HEK293 (cell line): ENCODE measurements around the gene ELOVL1.

ENCODE experiments used
- CTCF ChIA-PET: fragments of 350-600 bp; formaldehyde crosslinking; extraction: SDS; loops from one replicate; lab custom pipeline; 2021; ENCODE audit warnings: antibody characterized with exemption; lab: Yijun Ruan, JAX
- POLR2A ChIA-PET: fragments of 300-600 bp; formaldehyde crosslinking; extraction: SDS; loops from one replicate; lab custom pipeline; 2020; ENCODE audit warnings: antibody characterized with exemption, inconsistent platforms; lab: Yijun Ruan, JAX
- H3K27ac ChIP-seq: fragments of 200-500 bp; sonication (Bioruptor generic); 2 replicates; pipeline ENCODE4 v1.5.1; 2014; ENCODE audit warnings: low read depth, low read length, control low read depth, inconsistent platforms; ENCODE audit errors: extremely low read depth
- H3K36me3 ChIP-seq, 2 experiments: fragments of 200-500 bp in 1 of 2; sonication (Bioruptor generic) in 1 of 2; 1 replicate in 1 of 2; 2 replicates in 1 of 2; pipeline ENCODE4 v1.5.1; 2014 to 2017; ENCODE audit warnings: inconsistent platforms in 2 of 2, low read length in 2 of 2; ENCODE audit not compliant: control insufficient read depth in 2 of 2, insufficient read depth in 1 of 2
- H3K4me1 ChIP-seq: fragments of 200-500 bp; sonication (Bioruptor generic); 2 replicates; pipeline ENCODE4 v1.5.1; 2014; ENCODE audit warnings: mild to moderate bottlenecking, low read length, inconsistent platforms; ENCODE audit not compliant: control insufficient read depth, insufficient read depth
- H3K4me3 ChIP-seq: 2 replicates; pipeline ENCODE4 v1.5.1; 2011; ENCODE audit warnings: low read depth, mild to moderate bottlenecking, control low read depth, low read length, moderate library complexity
- H3K9me3 ChIP-seq: fragments of 200-500 bp; sonication (Bioruptor generic); 2 replicates; pipeline ENCODE4 v1.5.1; 2014; ENCODE audit warnings: low read depth, low read length, inconsistent platforms; ENCODE audit not compliant: control insufficient read depth, insufficient read depth
- GLI2 ChIP-seq: fragments of 450-650 bp; formaldehyde crosslinking; IDR thresholded peaks from 2 replicates; pipeline ENCODE4; 2017; ENCODE audit warnings: missing biosample characterization, missing genetic modification characterization, low read depth, borderline replicate concordance
- HOXA7 ChIP-seq: sonication (generic); formaldehyde crosslinking; IDR thresholded peaks from 2 replicates; pipeline ENCODE4 v1.8.1; 2022; ENCODE audit warnings: missing genetic modification reagents, borderline replicate concordance
- MEIS1 ChIP-seq: sonication (generic); formaldehyde crosslinking; IDR thresholded peaks from 2 replicates; pipeline ENCODE4 v1.8.1; 2022; ENCODE audit warnings: missing genetic modification reagents, mild to moderate bottlenecking, borderline replicate concordance
- PATZ1 ChIP-seq: fragments of 450-650 bp; formaldehyde crosslinking; IDR thresholded peaks from 2 replicates; pipeline ENCODE4 v1.5.1; 2016; ENCODE audit warnings: missing biosample characterization, missing genetic modification characterization
- PRDM1 ChIP-seq: fragments of 450-650 bp; formaldehyde crosslinking; IDR thresholded peaks from 2 replicates; pipeline ENCODE4; 2016; ENCODE audit warnings: missing biosample characterization, missing genetic modification characterization
- SCRT2 ChIP-seq: fragments of 450-650 bp; formaldehyde crosslinking; IDR thresholded peaks from 2 replicates; pipeline ENCODE4 v1.5.1; 2016; ENCODE audit warnings: missing biosample characterization, missing genetic modification characterization
- SP3 ChIP-seq: fragments of 450-650 bp; formaldehyde crosslinking; IDR thresholded peaks from 2 replicates; pipeline ENCODE4 v1.5.1; 2016; ENCODE audit warnings: missing biosample characterization, missing genetic modification characterization
- YY2 ChIP-seq: fragments of 450-650 bp; formaldehyde crosslinking; IDR thresholded peaks from 2 replicates; pipeline ENCODE4 v1.5.1; 2016; ENCODE audit warnings: missing biosample characterization, missing genetic modification characterization
- ZBTB11 ChIP-seq: fragments of 450-650 bp; formaldehyde crosslinking; conservative IDR thresholded peaks from 2 replicates; pipeline ENCODE4 v1.5.1; 2016; ENCODE audit warnings: low read depth, missing biosample characterization, missing genetic modification characterization
- ZFP3 ChIP-seq: fragments of 450-650 bp; formaldehyde crosslinking; IDR thresholded peaks from 2 replicates; pipeline ENCODE4 v1.5.1; 2016; ENCODE audit warnings: low read depth, missing biosample characterization, missing genetic modification characterization
- ZNF174 ChIP-seq: fragments of 450-650 bp; formaldehyde crosslinking; IDR thresholded peaks from 2 replicates; pipeline ENCODE4 v1.5.0; 2017; ENCODE audit warnings: missing biosample characterization, mild to moderate bottlenecking, missing genetic modification characterization
- ZNF248 ChIP-seq: fragments of 450-650 bp; formaldehyde crosslinking; IDR thresholded peaks from 2 replicates; pipeline ENCODE4 v1.5.1; 2017; ENCODE audit warnings: missing biosample characterization, missing genetic modification characterization
- ZNF366 ChIP-seq: fragments of 450-650 bp; formaldehyde crosslinking; conservative IDR thresholded peaks from 2 replicates; pipeline ENCODE4 v1.5.1; 2016; ENCODE audit warnings: missing biosample characterization, missing genetic modification characterization
- ZNF398 ChIP-seq: fragments of 450-650 bp; formaldehyde crosslinking; IDR thresholded peaks from 2 replicates; pipeline ENCODE4 v1.5.1; 2017; ENCODE audit warnings: missing biosample characterization, missing genetic modification characterization
- ZNF544 ChIP-seq: fragments of 450-650 bp; formaldehyde crosslinking; IDR thresholded peaks from 2 replicates; pipeline ENCODE4 v1.5.0; 2017; ENCODE audit warnings: missing biosample characterization, missing genetic modification characterization
- ZNF560 ChIP-seq: fragments of 450-650 bp; formaldehyde crosslinking; IDR thresholded peaks from 2 replicates; pipeline ENCODE4 v1.5.1; 2017; ENCODE audit warnings: missing biosample characterization, missing genetic modification characterization, borderline replicate concordance
- ZNF623 ChIP-seq: fragments of 450-650 bp; formaldehyde crosslinking; IDR thresholded peaks from 2 replicates; pipeline ENCODE4 v1.5.1; 2016; ENCODE audit warnings: missing biosample characterization, missing genetic modification characterization
- ZNF658 ChIP-seq: fragments of 450-650 bp; formaldehyde crosslinking; IDR thresholded peaks from 2 replicates; pipeline ENCODE4; 2016; ENCODE audit warnings: missing biosample characterization, missing genetic modification characterization
- ZNF660 ChIP-seq: fragments of 450-650 bp; IDR thresholded peaks from 2 replicates; pipeline ENCODE4 v1.5.1; 2018; ENCODE audit warnings: missing biosample characterization, mild to moderate bottlenecking, missing genetic modification characterization
- ZNF704 ChIP-seq: fragments of 450-650 bp; formaldehyde crosslinking; IDR thresholded peaks from 2 replicates; pipeline ENCODE4 v1.5.1; 2016; ENCODE audit warnings: missing biosample characterization, missing genetic modification characterization
- ZNF837 ChIP-seq: fragments of 450-650 bp; formaldehyde crosslinking; IDR thresholded peaks from 2 replicates; pipeline ENCODE4 v1.5.1; 2016; ENCODE audit warnings: missing biosample characterization, missing genetic modification characterization

ELOVL1 gene

GRCh38 chr1:43352881-43353280, 14.9 kb downstream of the ELOVL1 start:
- no peak overlapping the region for H3K27ac ChIP-seq
- H3K4me1 ChIP-seq: 0 out of 2 replicates have a peak, but pooled peaks cover 3% of the 10 kb centered on the region
- peak; percentile 39; the same call in 1 of the 2 replicates for TF ChIP-seq PRDM1 (tag by site-specific recombination)
- TF ChIP-seq PATZ1 (tag by site-specific recombination): no peak
- TF ChIP-seq, all 188 proteins: peak for 1
- Histone ChIP-seq H3K36me3 (no peaks in the 10 kb centered on the region), H3K4me3 (no peak overlapping the region), H3K9me3 (no peaks in the 10 kb centered on the region)
- POLR2A ChIA-PET: no interaction called here
- CTCF ChIA-PET: no interaction called here

GRCh38 chr1:43352351-43352705, 15.5 kb downstream of the ELOVL1 start:
- ChIA-PET CTCF (no interaction called here), POLR2A (no interaction called here)
- no peak overlapping the region for H3K4me3 ChIP-seq
- 0 out of 2 replicates have a peak, but pooled peaks cover 3% of the 10 kb centered on the region for H3K4me1 ChIP-seq
- TF ChIP-seq ZNF560 (tag by site-specific recombination): no peak
- no peak for TF ChIP-seq ZBTB11 (tag by site-specific recombination)
- no peak for TF ChIP-seq ZNF398 (tag by site-specific recombination)
- TF ChIP-seq YY2 (tag by site-specific recombination): no peak
- H3K9me3 ChIP-seq: no peaks in the 10 kb centered on the region
- H3K36me3 ChIP-seq: no peaks in the 10 kb centered on the region
- H3K27ac ChIP-seq: no peak overlapping the region

GRCh38 chr1:43351421-43352350, 16.1 kb downstream of the ELOVL1 start:
- no peak overlapping the region for H3K27ac ChIP-seq
- POLR2A ChIA-PET: interaction anchor here (0.8 to 2.3 kb wide), 2 partner anchors 7 to 16 kb away, joined by 3 to 5 read pairs; partner anchors contain the start of genes CDC20 and ELOVL1
- TF ChIP-seq ZNF704 (tag by site-specific recombination) (no peak), ZNF837 (tag by site-specific recombination) (no peak), ZNF658 (no peak), SCRT2 (tag by site-specific recombination) (no peak), SP3 (tag by site-specific recombination) (no peak), ZFP3 (no peak), ZNF560 (tag by site-specific recombination) (no peak), HOXA7 (CRISPR knock-in tag) (no peak), ZNF366 (tag by site-specific recombination) (no peak), ZNF248 (tag by site-specific recombination) (no peak), ZNF544 (tag by site-specific recombination) (no peak), ZNF623 (no peak), GLI2 (no peak), ZNF174 (tag by site-specific recombination) (no peak), MEIS1 (CRISPR knock-in tag) (no peak), ZNF660 (tag by site-specific recombination) (no peak)

More at GRCh38 chr1:43351421-43352350, 16.1 kb downstream of the ELOVL1 start:
- Histone ChIP-seq H3K4me3 (no peak overlapping the region), H3K4me1 (0 out of 2 replicates have a peak, but pooled peaks cover 3% of the 10 kb centered on the region), H3K36me3 (no peaks in the 10 kb centered on the region), H3K9me3 (no peaks in the 10 kb centered on the region)
- CTCF ChIA-PET: no interaction called here
